Epithelial cell of prostate (primary cell): ENCODE measurements around the gene TSPAN9.

Experiments
- DNase-seq: peaks from one replicate; pipeline ENCODE4 v3.0.0-alpha.2; 2011; ENCODE audit warnings: low read depth, low spot score
- H3K27ac ChIP-seq: fragments of 450-650 bp; 2 replicates; pipeline ENCODE4 v1.5.1; 2017; ENCODE audit warnings: mild to moderate bottlenecking

TSPAN9 gene

GRCh38 chr12:3150931-3151835 is 74.0 kb downstream of the TSPAN9 start:
- DNase-seq: no peak
- no peak overlapping the region for H3K27ac ChIP-seq

GRCh38 chr12:3152011-3152511 is 74.9 kb downstream of the TSPAN9 start:
- no peak overlapping the region for H3K27ac ChIP-seq
- DNase-seq: no peak

- DNase-seq: no peak
- no peak overlapping the region for H3K27ac ChIP-seq
Observed at GRCh38 chr12:3152892-3153291, 75.7 kb downstream of the TSPAN9 start.

GRCh38 chr12:3154006-3154405 is 76.8 kb downstream of the TSPAN9 start:
- no peak for DNase-seq
- no peak overlapping the region for H3K27ac ChIP-seq

GRCh38 chr12:3155702-3156370 is 78.7 kb downstream of the TSPAN9 start:
- no peak overlapping the region for H3K27ac ChIP-seq

GRCh38 chr12:3157581-3158323 is 80.6 kb downstream of the TSPAN9 start:
- no peak overlapping the region for H3K27ac ChIP-seq
- DNase-seq: no peak

More at GRCh38 chr12:3155702-3156370, 78.7 kb downstream of the TSPAN9 start:
- DNase-seq: no peak

GRCh38 chr12:3158851-3159465 is 81.8 kb downstream of the TSPAN9 start:
- DNase-seq: no peak
- no peak overlapping the region for H3K27ac ChIP-seq

- no peak for DNase-seq
- H3K27ac ChIP-seq: no peak overlapping the region
Observed at GRCh38 chr12:3160081-3160480, 82.9 kb downstream of the TSPAN9 start.

- H3K27ac ChIP-seq: no peak overlapping the region
- DNase-seq: no peak
Observed at GRCh38 chr12:3161861-3162260, 84.7 kb downstream of the TSPAN9 start.

GRCh38 chr12:3164454-3165077 is 87.4 kb downstream of the TSPAN9 start:
- DNase-seq: no peak
- H3K27ac ChIP-seq: no peak overlapping the region

GRCh38 chr12:3165078-3165980 is 88.2 kb downstream of the TSPAN9 start:
- no peak overlapping the region for H3K27ac ChIP-seq

GRCh38 chr12:3167636-3168035 is 90.5 kb downstream of the TSPAN9 start:
- no peak overlapping the region for H3K27ac ChIP-seq
- no peak for DNase-seq

More at GRCh38 chr12:3165078-3165980, 88.2 kb downstream of the TSPAN9 start:
- DNase-seq: no peak

GRCh38 chr12:3168223-3169221 is 91.3 kb downstream of the TSPAN9 start:
- H3K27ac ChIP-seq: peak overlapping the region; percentile 49
- DNase-seq: peak; percentile 83

- DNase-seq: peak; percentile 29
- peak overlapping the region; percentile 27 for H3K27ac ChIP-seq
Observed at GRCh38 chr12:3170423-3171194, 93.4 kb downstream of the TSPAN9 start.

GRCh38 chr12:3171195-3171591 is 94.0 kb downstream of the TSPAN9 start:
- no peak for DNase-seq
- H3K27ac ChIP-seq: peak overlapping the region; percentile 27

GRCh38 chr12:3172124-3173007 is 95.2 kb downstream of the TSPAN9 start:
- DNase-seq: no peak
- H3K27ac ChIP-seq: no peak overlapping the region
